DMS 273 (cell line): ENCODE measurements around the gene NUDT22.

Experiments used
- DNase-seq: peaks from one replicate; lab custom pipeline; 2025; ENCODE audit not compliant: unreplicated experiment; lab: John Stamatoyannopoulos, UW

NUDT22 gene

DNA sequence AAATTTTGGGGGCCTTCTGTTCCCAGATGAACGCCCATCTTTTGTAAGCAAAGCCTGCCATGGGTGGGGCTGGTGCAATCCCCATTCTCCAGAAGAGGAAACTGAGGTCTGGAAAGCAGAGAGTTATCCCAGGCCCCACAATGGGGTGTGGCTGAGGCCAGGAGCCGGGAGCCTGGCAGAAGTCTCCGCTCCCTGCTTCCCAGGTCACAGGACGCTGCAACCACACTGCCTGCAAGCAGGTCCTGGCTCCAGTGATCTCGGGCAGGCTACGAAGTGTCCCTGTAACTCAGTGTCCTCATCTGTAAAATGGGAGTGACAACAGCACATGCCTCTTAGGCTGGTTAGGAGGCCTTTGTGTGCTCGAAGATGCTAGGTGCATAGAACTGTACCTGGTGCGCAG lies 27.0 kb downstream of the NUDT22 start:
- DNase-seq, result no peak

- DNase-seq, result no peak
Observed at GRCh38 chr11:64253481-64253880, 27.4 kb downstream of the NUDT22 start.

GRCh38 chr11:64254326-64254725 lies 28.3 kb downstream of the NUDT22 start:
- DNase-seq, result no peak

GRCh38 chr11:64255135-64256128 lies 29.4 kb downstream of the NUDT22 start:
- DNase-seq, result no peak

GRCh38 chr11:64256300-64256699 lies 30.2 kb downstream of the NUDT22 start:
- DNase-seq, result no peak

GRCh38 chr11:64258356-64258755 lies 32.3 kb downstream of the NUDT22 start:
- no peak for DNase-seq

DNA sequence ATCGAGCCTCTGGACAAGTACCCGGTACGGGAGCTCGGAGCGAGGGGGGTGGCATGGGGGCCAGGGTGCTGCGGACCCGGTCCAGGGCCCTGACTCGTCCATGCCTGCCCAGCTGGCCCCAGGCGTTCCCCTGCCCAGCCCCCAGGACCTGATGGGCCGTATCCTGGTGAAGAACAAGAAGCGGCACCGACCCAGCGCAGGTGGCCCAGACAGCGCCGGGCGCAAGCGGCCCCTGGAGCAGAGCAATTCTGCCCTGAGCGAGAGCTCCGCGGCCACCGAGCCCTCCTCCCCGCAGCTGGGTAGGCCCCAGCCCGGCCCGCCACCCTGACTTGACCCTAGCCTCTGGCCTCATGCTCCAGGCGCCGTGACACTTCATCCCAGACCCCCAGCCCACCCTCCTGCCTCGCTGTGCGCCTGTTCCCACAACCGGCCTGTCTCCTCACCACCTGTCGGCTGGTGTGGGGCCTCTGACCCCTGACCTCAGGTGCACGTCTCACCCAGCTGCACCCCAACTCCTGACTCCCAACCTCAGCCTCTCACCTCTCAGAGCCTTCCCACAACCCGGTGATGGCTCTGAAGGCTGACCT lies 33.0 kb downstream of the NUDT22 start:
- DNase-seq, result no peak

GRCh38 chr11:64259533-64260067 lies 33.5 kb downstream of the NUDT22 start:
- no peak for DNase-seq

GRCh38 chr11:64260147-64260708 lies 34.2 kb downstream of the NUDT22 start:
- DNase-seq, result no peak

- no peak for DNase-seq
Observed at GRCh38 chr11:64261556-64262080, 35.5 kb downstream of the NUDT22 start.

GRCh38 chr11:64262271-64263002 lies 36.4 kb downstream of the NUDT22 start:
- DNase-seq, result no peak

DNA sequence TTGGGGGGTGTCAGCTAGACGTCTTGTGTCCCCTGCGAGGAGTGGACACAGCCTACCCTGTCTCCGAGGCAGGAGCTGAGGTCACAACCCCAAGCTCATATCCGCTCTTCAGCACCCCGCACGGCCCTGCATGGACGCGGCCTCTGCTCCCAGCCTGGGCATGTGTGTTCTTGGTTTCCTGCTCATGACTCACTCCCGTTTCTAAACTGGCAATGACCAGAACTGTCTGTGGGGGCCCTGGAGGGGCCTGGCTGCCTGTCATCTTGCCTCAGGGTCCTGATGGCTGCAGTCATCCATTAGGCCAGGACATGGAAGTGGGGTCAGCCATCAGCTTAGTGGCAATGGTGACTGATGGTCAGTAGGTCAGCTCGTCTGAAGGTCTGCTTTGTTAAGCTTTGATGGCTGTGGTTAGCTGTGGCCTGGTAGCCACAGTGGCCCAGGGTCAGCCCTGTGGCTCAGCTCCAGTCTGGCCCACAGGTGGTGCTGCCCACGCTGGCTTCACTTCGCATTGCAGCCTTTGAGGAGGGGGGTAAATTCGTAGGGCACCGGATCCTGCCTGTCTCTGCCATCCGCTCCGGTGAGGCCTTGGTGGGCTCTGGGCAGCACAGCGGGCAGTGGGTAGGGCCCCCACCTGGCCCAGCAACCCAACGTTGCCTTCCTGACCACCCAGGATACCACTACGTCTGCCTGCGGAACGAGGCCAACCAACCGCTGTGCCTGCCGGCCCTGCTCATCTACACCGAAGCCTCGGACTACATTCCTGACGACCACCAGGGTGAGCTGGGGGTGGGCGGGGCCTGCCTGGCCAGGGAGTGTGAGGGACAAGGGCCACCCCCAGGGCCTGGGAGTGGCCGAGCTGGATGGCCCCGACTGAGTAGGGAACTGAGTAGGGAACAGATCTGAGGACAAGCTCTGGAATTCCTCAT lies 37.2 kb downstream of the NUDT22 start:
- DNase-seq, result no peak

GRCh38 chr11:64263947-64264317 lies 37.9 kb downstream of the NUDT22 start:
- DNase-seq, result no peak

- DNase-seq, result no peak
Observed at GRCh38 chr11:64264371-64264852, 38.3 kb downstream of the NUDT22 start.

GRCh38 chr11:64265176-64266160 lies 39.4 kb downstream of the NUDT22 start:
- DNase-seq, result no peak

DNA sequence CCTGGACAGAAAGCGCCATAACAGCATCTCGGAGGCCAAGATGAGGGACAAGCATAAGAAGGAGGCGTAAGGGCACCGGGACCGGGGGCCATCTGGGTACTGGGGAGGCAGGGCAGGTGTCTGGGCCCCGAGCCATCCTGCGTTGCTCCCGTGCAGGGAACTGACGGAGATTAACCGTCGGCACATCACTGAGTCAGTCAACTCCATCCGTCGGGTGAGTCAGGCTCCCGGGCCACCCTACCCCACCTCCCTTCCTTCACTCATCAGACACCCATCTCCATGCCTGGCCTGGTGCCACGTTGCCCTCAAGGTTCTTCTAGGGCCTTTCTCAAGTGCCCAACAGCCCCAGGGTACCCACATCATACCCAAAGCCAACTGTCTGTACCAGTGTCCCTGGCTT lies 40.3 kb downstream of the NUDT22 start:
- DNase-seq, result no peak

DNA sequence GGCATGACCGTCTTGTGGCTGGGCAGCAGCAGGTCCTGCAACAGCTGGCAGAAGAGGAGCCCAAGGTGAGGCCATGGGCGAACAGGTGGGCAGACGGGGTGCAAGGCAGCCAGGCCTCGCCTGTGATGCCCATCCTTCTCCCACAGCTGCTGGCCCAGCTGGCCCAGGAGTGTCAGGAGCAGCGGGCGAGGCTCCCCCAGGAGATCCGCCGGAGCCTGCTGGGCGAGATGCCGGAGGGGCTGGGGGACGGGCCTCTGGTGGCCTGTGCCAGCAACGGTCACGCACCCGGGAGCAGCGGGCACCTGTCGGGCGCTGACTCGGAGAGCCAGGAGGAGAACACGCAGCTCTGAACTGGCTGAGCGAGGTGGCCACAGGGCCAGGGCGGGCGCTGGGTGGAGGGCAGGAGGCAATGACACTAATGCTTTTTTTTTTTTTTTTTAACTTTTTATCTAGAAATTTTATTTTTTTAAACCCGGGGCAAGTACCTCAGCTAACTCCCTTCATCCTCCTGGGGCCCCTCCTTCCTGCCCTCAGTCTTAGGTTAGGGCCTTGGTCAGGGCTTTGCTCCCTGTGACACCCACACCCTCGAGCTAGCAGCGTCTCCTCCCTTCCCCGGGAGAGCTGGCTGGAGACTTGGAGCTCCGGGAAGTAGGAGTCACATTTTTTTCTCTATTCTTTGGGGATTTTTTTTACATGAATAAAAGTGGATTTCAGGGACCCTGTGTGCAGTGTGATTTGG lies 41.3 kb downstream of the NUDT22 start:
- peak; percentile 67 for DNase-seq
